Heart right ventricle (tissue), 16 donors: Measurements from ENCODE around the gene TSC22D1. TPM values are rescaled to one million over a fixed set of nuclear protein-coding genes. Genes with fewer than 3 reads are reported as not detected.
A peak's percentile ranks its signal among the peaks of the same experiment; 100 is the strongest.

Experiments
- ATAC-seq, 8 donors: fragments of 200-7000 bp; cut with Tn5 transposase; one replicate each; pipeline ENCODE4 v1.9.1; 2020; ENCODE audit warnings: mild to moderate bottlenecking in 8 of 8, moderate library complexity in 8 of 8, moderate number of reproducible peaks in 1 of 8
- DNase-seq, 2 donors: peaks; one replicate each; pipeline ENCODE4 v3.0.0-alpha.2; 2020
- H3K27ac ChIP-seq, 10 donors: fragments of 200-600 bp; sonication (generic) in 2 of 10; one replicate each; pipeline versions ENCODE4 v1.5.0 to v1.8.0; 2020 to 2022; ENCODE audit warnings: mild to moderate bottlenecking in 3 of 10
- H3K27me3 ChIP-seq, 7 donors: fragments of 200-600 bp; one replicate each; pipeline ENCODE4 v1.8.0; 2021 to 2022; ENCODE audit warnings: mild to moderate bottlenecking in 2 of 7
- H3K36me3 ChIP-seq, 9 donors: fragments of 200-600 bp; sonication (generic) in 1 of 9; one replicate each; pipeline versions ENCODE4 v1.5.0 to v1.8.0; 2020 to 2022; ENCODE audit warnings: mild to moderate bottlenecking in 2 of 9
- H3K4me1 ChIP-seq, 9 donors: fragments of 200-600 bp; sonication (generic) in 1 of 9; one replicate each; pipeline versions ENCODE4 v1.5.0 to v1.8.0; 2020 to 2022; ENCODE audit warnings: mild to moderate bottlenecking in 4 of 9
- H3K4me3 ChIP-seq, 10 donors: fragments of 200-600 bp; sonication (generic) in 2 of 10; one replicate each; pipeline versions ENCODE4 v1.5.0 to v1.8.0; 2020 to 2022; ENCODE audit warnings: mild to moderate bottlenecking in 7 of 10, moderate library complexity in 2 of 10
- H3K9me3 ChIP-seq, 11 donors: fragments of 200-600 bp in 10 of 11; sonication (generic) in 2 of 11; one replicate each; pipeline versions ENCODE4 v1.5.0 to v1.8.0; 2013 to 2022; ENCODE audit warnings: mild to moderate bottlenecking in 2 of 11, control low read depth in 1 of 11, moderate library complexity in 1 of 11
- CTCF ChIP-seq, 9 donors: fragments of 200-600 bp; sonication (generic) in 2 of 9; IDR thresholded peaks; one replicate each; pipeline versions ENCODE4 v1.5.0 to v1.8.0; 2021 to 2022; ENCODE audit warnings: antibody characterized with exemption in 9 of 9, mild to moderate bottlenecking in 5 of 9, moderate library complexity in 1 of 9
- WGBS, 2 donors: extraction: QIAGEN DNeasy Blood & Tissue Kit; methylation state at CpG; one replicate each; pipeline ENCODE4 v1.1.7; 2013; ENCODE audit warnings: inconsistent platforms in 1 of 2; 5-methylcytosine and 5-hydroxymethylcytosine counted together
- intact Hi-C, 10 donors: fragments of 100-400 bp; cut with DNase I; formaldehyde crosslinking; loops; one replicate each; pipeline versions ENCODE4 v1.11.1 to v1.14.2; 2022
- polyA plus RNA-seq, 2 donors: library from polyadenylated mRNA; stranded (reverse); fragments of 200-250 nt; gene quantifications; one replicate each; pipeline ENCODE4 v1.2.3, GENCODE V29; 2013
- total RNA-seq, 10 donors: library from RNA; stranded (reverse); fragmentation: NEBNext Ultra II Directional in 3 of 10; extraction: Animal tissue kit (Norgen Biotek cat#: 25700) in 3 of 10; gene quantifications; one replicate each; pipeline versions ENCODE4 v1.2.1 to v1.2.4, GENCODE V29; 2021 to 2023
- donor health status: Arrhythmogenic right ventricular cardiomyopathy.
- donor health status: ischemic (EF 13 %, LVEDD 7.1; RV severe dilation, severe dysfunction).
- donor health status: healthy with polysubstance abuse.
- donor health status: DM: no; HTN: yes; CAD: no.
- donor health status: DM: no; HTN: no; CAD: no.
- donor health status: ischemic (EF 25% LVEDD 6.9; RV normal size, moderate dysfunction).
- donor health status: ischemic (EF 25% LVEDD 5.7; RV mildly dilated, moderate dysfunction).
- donor health status: healthy.
- donor health status: DM: yes; HTN: yes; CAD: no.
- donor health status: Ischemic cardiomyopathy.
- donor health status: ischemic (EF 35%, LVEDD 5.7; RV mildly dilated, moderate dysfunction).
- donor health status: nonischemic (EF 11% LVEDD 7.7; RV severe dilation, severe dysfunction).
- donor health status: DM: yes; HTN: yes; CAD: no.
- donor health status: PGD.
- donor health status: ischemic (EF 29% LVEDD 5.4; RV normal size, mild dysfunction).
- donor health status: nonischemic (EF 23%, LVEDD 6.1; RV moderate dilation, normal function).

TSC22D1 gene
- total and polyA plus RNA-seq, 12 donors: 48.5 to 200 (median 113) TPM

- Histone ChIP-seq H3K27me3 (no peaks in the 10 kb centered on the region), H3K36me3 (peaks cover 0 to 8% (median 0%) of the 10 kb centered on the region in 9 donors), H3K9me3 (no peaks in the 10 kb centered on the region), H3K4me3 (no peak overlapping the region), H3K27ac (peak overlapping the region in 6 of 10 donors; percentile 3 to 72 (median 56)), H3K4me1 (peaks cover 0 to 15% (median 6%) of the 10 kb centered on the region in 9 donors)
- intact Hi-C loops: loop anchor here in 1 of 10 donors (5.0 kb wide), 1 partner anchor 36 kb away; no protein-coding TSS in a partner anchor
- WGBS, 2 donors: 86 to 89% methylated on average over 8 of the region's 8 CpGs
- TF ChIP-seq CTCF (IDR thresholded peaks at IDR 0.05): no peak
- ATAC-seq: no peak
- DNase-seq: no peak
Measured at GRCh38 chr13:44395976-44396694, 180.0 kb downstream of the TSC22D1 start.

GRCh38 chr13:44394658-44395057, 181.5 kb downstream of the TSC22D1 start:
- peaks cover 0 to 15% (median 6%) of the 10 kb centered on the region in 9 donors for H3K4me1 ChIP-seq
- no peak for DNase-seq

GRCh38 chr13:44393391-44393790, 182.7 kb downstream of the TSC22D1 start:
- intact Hi-C loops: no loop called here
- DNase-seq: no peak

More at GRCh38 chr13:44394658-44395057, 181.5 kb downstream of the TSC22D1 start:
- no peak overlapping the region for H3K4me3 ChIP-seq
- no peaks in the 10 kb centered on the region for H3K9me3 ChIP-seq
- ATAC-seq: no peak
- H3K36me3 ChIP-seq: peaks cover 0 to 8% (median 0%) of the 10 kb centered on the region in 9 donors
- TF ChIP-seq CTCF (IDR thresholded peaks at IDR 0.05): no peak
- H3K27ac ChIP-seq: no peak overlapping the region
- H3K27me3 ChIP-seq: no peaks in the 10 kb centered on the region
- intact Hi-C loops: loop anchor here in 1 of 10 donors (5.0 kb wide), 1 partner anchor 38 kb away; no protein-coding TSS in a partner anchor

GRCh38 chr13:44389876-44390275, 186.3 kb downstream of the TSC22D1 start:
- Histone ChIP-seq H3K9me3 (no peaks in the 10 kb centered on the region), H3K27ac (no peak overlapping the region), H3K4me1 (peaks cover 0 to 22% (median 6%) of the 10 kb centered on the region in 9 donors), H3K4me3 (no peak overlapping the region), H3K36me3 (peaks cover 0 to 8% (median 0%) of the 10 kb centered on the region in 9 donors), H3K27me3 (no peaks in the 10 kb centered on the region)
- DNase-seq: no peak
- WGBS, 2 donors: 89 to 95% methylated on average over 1 of the region's 1 CpG
- intact Hi-C loops: loop anchor here in 3 of 10 donors (5.0 kb wide), 1 partner anchor 47 kb away; no protein-coding TSS in a partner anchor
- no peak for TF ChIP-seq CTCF (IDR thresholded peaks at IDR 0.05)
- no peak for ATAC-seq

More at GRCh38 chr13:44393391-44393790, 182.7 kb downstream of the TSC22D1 start:
- 54 to 55% methylated on average over 8 of the region's 8 CpGs for WGBS, 2 donors
- H3K27me3 ChIP-seq: no peaks in the 10 kb centered on the region
- H3K27ac ChIP-seq: no peak overlapping the region
- TF ChIP-seq CTCF (IDR thresholded peaks at IDR 0.05): no peak
- ATAC-seq: peak in 1 of 8 donors; percentile 30
- no peak overlapping the region for H3K4me3 ChIP-seq
- H3K4me1 ChIP-seq: peaks cover 0 to 22% (median 7%) of the 10 kb centered on the region in 9 donors
- peaks cover 0 to 8% (median 0%) of the 10 kb centered on the region in 9 donors for H3K36me3 ChIP-seq
- H3K9me3 ChIP-seq: no peaks in the 10 kb centered on the region
